HPDE6-E6E7 (cell line): ENCODE data around the gene CKAP4.

ENCODE experiments used
- DNase-seq: peaks from one replicate; pipeline ENCODE4 v3.0.0; 2011; ENCODE audit warnings: missing footprints; ENCODE audit errors: extremely low spot score

CKAP4 gene

DNA sequence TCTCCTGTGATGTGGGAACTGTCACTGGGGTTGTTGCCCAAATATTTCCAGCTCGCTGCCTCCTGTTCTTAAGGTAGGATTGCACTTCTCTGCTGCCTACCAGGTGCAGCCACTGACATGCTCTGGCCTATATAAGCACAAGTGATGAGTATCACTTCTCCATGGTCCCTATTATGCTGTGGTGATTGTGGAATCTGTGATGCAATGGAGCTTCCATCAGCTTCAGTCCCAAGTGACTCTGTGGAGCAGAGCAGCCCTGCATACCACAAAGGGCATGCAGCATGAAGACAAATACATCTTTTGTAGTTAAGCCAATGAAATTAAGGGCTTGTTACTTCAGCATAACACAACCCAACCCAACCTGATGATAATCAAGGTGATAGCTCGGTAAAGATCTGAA is 43.5 kb downstream of the CKAP4 start:
- no peak for DNase-seq

GRCh38 chr12:106197906-106198623 is 49.8 kb downstream of the CKAP4 start:
- DNase-seq, result no peak

GRCh38 chr12:106195621-106196027 is 52.2 kb downstream of the CKAP4 start:
- no peak for DNase-seq

GRCh38 chr12:106194351-106194750 is 53.5 kb downstream of the CKAP4 start:
- DNase-seq, result no peak

DNA sequence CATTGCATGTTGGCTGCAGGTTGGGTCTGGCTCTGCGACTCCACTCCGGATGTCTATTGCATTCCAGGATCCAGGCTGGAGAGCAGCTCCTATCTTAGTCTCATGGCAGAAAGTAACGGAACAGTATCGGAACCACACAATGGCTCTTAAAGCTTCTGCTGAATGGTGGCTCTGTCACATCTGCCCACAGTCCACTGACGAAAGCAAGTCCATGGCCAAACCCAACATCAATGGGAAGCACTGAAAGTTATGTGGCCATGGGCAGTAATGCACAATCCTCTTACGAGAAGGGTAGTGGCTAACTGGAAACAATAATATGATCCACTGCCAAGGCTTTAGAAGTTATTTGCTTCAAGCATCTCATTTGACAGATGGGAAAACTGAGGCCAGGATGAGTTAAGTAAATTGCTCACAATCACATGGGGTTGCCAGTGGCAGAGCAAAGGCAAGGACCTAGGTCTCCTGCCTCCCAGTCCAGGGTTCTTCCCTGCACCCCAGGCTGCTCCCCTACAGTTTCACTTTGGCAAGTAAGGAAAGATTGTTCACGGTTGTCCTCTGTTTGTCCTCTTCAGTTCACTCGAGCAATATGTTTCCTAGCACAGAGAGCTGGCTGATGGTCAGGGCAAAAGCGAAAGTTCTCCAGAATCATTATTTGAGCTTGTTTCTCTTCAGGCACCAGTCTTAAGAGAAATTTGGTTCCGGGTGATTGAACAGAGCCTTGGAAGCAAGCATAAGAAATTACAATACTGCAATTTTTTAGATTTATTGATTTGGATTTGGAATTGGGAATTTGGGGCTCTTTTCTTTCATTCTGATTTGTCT is 54.2 kb downstream of the CKAP4 start:
- DNase-seq, result no peak

- DNase-seq, result no peak
Measured at GRCh38 chr12:106192659-106193393, 55.0 kb downstream of the CKAP4 start.

DNA sequence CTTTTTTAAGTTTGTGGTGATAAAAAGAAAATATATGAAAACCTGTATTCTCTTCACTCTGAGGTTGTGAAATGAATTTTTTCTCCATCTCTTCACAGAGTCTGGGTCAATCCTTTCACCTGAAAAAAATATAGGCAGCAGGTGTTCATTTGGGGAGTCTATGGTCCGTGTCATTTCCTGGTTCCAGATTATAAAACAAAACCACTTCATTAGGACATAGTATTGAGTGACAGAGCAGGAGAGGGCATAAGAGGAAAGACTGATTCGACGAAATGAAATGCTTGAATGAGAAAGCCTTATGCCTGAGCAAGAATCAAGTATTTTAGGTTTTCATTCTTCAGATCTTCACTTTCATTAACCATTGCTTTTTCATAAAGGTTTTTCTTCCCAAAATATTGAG is 57.2 kb downstream of the CKAP4 start:
- DNase-seq, result no peak

DNA sequence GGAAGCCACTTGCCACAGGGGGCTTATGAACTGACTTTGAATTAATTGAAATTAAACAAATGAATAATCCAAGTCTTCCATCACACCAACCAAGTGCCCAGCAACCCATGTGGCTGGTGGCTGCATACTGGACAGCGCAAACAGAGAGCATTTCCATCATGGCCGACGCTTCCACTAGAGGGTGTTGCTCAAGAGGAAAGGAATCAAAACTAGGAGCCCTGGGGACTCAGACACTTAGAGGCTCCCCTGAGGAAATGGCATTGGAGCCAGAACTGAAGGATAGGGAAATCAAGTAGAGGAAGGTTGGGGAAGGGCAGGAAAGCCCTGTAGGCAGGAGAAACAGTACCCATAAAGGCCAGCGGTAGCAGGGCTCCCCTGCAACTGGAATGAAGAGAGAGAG is 58.5 kb downstream of the CKAP4 start:
- no peak for DNase-seq

DNA sequence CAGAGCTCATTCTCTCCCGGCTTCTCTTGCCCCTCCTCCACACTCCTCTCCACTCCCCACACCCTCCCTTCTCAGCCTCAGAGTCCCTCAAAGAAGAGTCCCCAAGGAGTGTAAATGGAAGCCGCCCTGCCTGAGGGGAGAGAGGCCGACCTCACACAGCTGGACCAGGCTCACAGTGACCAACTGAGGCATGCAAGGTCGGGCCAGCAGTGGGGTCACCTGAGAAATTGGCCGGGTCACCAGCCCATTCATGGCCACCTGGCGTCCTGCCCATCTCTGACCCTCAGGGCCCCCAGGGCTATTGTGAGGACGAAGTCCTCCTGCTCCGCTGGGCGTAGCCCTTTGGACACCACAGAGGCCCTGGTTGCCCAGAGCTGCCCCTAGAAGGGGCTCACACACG is 59.6 kb downstream of the CKAP4 start:
- DNase-seq, result no peak
